GDM1 (cell line): ENCODE data around the gene CCNL2.
"Not testable (repeated sequence)": the region's sequence is repeated elsewhere in the genome, so short reads cannot be mapped to it uniquely, and the experiment has no call there.

Experiments
- DNase-seq: peaks from one replicate; lab custom pipeline; 2025; lab: John Stamatoyannopoulos, UW

CCNL2 gene

DNA sequence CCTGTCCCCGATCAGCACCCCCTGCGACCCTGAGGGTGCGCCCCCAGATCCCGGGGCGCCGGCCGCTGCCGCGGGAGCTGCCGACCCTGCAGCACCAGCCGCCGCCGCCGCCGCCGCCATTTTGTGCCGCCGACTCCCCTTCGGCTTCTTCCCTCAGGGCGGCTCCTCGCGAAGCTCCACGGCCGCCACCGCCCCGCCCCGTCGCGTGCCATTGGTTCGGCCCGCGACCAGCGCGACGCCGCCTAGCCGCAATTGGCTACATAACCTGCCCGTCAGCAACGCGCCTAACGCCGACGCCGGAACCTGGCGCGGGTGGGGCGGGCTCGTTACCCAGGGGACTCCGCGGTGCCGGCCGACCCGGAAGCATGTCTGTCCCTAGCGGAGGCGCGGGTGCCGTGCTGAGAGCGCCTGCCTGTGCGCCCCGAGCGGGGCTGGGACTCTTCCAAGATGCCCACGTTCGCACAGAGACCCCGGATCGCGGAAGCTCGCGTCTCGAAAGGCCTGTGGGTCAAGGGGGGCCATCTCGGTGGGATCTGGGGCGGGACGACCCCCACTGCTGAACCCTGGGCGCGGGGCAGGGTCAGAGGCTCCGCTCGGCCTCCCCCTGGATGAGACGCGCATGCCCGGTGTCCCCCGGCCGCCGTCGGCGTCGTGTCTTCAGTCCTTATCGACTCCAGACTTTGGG is at the start of gene CCNL2:
TSS of gene CCNL2 (minus strand) at position 149 of the 685 bp plus-strand sequence. CDS start at position 120, 29 bp downstream.
- DNase-seq = peak; percentile 99

DNA sequence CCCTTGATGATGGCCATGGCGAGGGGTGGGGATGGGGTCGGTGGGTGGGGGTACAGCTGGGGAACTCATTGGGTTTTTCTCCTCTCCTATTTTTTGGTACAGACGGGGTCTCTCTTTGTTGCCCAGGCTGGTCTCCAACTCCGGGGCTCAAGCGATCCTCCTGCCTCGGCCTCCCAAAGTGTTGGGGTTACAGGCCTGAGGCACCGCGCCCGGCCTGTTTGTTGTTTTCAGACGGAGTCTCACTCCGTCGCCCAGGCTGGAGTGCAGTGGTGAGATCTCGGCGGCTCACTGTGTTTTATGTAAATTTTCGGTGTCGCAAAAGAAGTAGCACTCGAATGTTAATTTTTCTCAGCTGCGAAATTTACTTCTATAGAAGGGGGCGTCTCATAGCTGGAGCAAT is 47.5 kb upstream of the CCNL2 start:
- DNase-seq = not testable (repeated sequence)

DNA sequence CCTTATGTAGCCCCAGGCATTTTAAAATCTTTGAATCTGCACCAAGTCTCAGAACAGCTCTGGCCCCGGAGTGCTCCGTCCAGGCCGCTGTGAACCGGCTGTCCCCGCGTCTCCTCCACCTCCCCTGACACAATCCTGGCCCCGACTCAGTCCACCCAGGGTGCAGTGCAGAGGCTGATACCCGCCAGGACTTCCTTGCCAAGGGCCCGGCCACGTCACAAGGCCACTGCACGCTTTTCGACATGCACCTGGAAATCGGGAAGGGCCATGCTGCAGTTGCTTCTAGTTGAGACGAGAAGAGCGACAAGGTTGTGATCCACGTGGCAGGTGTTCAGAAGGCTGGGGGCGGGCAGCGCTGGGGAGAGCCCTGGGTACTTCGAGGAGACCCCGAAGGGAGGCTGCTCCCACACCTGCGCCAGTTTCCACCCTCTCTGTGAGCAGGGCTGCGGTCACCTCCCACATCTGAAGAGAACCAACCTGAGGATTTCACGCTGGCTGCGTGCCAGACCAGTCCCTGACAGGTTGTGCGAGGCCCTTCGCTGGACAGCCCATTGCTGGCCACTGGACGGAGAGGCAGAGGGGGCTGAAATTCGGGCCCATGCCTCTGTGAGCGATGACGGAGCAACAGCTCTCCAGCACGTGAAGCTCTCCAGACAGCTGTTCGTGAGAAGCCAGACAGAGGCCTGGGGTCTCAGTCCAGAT is 43.1 kb upstream of the CCNL2 start:
- no peak for DNase-seq

DNA sequence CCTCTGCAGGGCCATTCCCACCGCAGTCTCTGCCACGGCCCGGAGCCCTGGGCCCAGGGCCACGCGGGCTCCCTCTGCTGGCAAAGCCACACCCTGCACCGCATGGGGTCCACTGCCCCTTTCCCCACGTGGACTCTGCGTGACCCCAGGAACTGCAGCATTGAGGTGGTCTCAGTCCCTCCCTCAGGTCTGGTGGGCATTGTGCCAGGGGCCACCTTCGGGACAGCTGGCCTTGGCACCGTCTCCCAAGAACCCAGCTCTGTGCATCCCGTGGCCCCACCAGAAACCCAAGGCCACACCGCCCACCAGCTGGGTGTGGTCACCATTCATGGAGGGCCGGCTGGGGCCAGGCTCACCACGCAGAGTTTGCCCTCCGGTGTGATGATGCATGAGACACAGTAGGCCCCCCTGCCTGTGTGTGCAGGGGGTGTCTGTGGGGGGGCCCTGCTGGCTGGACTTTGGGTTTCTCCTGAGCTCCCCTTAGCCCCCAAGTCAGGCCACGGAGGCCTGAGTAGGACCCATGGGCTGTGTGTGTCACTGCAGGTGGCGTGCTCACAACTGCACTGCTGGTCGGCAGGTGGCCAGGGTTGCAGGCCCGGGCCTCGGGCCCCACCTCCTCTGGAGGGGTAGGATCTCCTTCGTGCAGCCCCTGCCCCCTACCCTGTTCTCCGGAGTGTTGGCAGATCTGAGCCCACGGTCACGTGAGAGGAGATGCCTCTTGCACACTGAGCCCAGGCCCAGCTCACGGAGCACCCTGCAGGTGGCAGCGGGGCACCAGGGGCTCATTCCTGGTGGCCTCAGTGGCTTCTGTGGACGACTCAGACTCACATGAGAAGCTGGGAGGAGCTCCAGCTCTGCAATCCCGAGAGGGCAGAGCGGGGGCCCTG is 42.1 kb upstream of the CCNL2 start:
- DNase-seq = peak; percentile 25

DNA sequence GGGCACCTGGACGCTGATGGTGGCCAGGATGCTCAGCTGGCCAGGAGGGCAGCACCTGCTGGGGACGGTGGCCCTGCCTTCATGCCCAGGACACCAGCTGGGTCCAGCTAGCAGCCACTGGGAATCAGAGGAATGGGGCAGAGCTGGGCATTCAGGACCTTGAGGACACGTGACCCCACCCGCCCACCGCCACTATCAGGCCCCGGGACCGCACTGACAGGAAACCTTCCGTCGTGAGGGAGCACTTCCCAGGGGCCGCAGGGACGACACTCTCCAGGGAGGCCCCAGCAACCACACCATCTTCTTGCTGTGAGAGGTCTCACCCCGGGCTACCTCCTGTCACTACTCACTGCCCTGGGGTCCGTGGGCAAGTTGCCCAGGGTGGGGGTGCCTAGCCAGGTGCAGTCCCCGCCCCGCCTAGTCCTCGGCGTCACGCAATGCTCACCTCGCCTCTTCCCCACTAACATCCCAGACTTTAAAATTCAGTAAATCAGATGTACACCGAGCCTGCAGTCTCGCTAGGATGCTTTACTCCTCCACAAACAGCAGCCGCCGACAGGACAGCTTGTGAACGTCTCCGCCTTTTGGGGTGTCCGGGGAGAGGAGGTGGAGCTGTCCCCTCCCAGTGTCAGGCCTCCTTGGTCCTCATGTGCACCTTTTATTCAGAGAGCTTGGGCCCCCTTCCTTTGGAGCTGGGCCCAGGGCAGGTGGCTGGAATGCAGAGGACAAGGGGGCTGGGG is 41.3 kb upstream of the CCNL2 start:
- no peak for DNase-seq

DNA sequence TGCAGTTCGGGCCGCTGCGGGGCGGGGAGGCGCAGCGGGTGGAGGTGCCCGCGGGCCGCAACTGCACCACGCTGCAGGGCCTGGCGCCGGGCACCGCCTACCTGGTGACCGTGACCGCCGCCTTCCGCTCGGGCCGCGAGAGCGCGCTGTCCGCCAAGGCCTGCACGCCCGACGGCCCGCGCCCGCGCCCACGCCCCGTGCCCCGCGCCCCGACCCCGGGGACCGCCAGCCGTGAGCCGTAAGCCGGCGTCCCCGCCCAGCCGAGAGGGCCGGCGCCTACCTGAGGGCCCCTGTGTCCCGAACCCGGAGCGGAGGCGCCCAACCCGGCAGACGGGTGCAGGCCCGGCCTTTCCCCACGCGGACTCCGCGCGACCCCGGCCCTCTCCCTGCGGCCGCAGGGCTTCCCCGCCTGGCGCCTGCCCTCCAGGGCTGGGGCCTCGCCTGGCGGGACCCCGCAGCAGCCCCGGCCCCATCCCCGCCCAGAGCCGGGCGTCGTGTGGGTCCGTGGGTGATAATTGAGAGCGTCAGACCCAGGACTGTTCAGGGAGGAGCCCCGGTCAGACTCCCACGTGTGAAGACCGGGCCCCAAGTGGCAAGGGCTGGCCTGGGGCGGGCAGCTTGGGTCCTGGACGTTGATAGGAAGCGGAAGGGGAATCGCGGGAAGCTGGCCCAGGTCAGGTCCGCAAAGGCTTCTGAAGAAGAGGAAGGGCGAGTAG is 40.6 kb upstream of the CCNL2 start:
- no peak for DNase-seq

DNA sequence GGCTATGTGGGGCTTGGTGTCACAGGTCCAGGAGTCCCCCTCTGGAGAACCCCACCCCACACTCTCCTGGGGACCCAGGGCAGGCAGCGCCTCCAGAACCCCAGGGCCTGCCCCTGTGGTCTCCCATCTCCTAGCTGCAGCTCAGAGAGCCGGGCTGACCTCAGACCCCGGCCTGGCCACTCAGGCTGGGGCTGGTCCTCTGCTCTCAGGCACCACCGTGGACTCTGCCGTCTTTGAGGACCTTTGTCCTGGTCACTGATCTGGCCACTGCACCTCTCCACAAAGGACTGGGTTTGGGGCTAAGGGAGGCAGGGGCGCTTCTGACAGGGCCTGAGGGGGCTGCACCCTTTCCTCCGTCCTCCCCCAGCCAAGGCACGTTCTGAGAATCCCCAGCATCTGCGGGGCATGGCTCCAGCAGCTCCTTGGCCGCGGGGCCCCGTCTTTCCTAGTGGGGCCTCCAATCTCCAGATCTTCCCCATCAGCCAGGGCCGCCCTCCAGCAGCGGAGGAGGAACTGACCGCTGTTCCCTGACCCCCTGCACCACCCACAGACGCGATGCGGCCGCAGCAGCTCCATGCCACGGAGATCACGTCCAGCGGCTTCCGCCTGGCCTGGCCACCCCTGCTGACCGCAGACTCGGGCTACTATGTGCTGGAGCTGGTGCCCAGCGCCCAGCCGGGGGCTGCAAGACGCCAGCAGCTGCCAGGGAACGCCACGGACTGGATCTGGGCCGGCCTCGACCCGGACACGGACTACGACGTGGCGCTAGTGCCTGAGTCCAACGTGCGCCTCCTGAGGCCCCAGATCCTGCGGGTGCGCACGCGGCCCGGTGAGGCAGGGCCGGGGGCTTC is 39.6 kb upstream of the CCNL2 start:
- no peak for DNase-seq

DNA sequence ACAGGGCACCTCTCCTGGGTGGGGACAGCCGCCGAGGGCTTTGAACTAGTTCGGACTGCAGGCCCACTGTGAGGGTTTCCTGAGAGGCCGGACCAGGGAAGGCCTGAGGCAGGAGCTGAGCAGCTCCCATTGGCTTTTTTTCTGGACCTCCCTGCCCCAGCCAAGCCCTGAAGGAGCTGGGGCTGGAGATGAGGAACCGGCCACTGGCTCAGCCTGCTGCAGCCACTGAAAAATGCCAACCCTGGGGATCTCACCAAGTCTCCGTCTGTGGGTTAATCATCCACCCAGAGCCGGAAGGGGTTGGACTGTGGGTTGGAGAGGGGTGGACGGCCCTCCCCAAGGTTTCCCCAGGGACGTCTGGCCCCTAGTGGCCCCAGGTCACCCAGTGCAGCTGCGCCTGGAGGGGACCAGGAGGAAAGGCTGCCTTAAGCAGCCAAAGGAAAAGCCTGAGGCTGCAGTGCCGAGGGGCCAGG is 38.8 kb upstream of the CCNL2 start:
- DNase-seq = no peak

DNA sequence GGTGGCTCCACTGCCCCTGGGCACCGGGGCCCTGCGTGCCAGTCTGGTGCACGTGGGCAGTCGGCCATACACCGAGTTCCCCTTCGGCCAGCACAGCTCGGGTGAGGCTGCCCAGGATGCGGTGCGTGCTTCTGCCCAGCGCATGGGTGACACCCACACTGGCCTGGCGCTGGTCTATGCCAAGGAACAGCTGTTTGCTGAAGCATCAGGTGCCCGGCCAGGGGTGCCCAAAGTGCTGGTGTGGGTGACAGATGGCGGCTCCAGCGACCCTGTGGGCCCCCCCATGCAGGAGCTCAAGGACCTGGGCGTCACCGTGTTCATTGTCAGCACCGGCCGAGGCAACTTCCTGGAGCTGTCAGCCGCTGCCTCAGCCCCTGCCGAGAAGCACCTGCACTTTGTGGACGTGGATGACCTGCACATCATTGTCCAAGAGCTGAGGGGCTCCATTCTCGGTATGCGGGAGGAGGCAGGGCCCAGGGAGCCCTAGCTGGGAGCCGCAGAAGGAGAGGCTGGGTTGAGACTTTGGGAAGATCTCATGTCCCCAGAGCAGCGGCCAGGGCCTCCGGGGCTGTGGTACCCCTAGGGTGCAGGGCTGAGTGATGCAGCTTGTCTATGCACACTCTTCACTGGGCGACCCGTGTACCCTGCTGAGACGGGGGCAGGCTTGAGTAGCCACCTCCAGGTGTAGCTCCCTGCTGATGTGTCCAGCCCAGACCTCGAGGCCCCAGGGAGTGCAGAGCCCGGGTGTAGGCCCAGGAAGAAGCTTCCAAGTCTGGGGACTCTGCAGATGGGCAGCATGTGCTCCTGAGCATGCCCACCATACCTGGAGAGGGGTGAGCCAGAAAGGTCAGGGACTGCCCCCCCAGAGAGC is 38.1 kb upstream of the CCNL2 start:
- DNase-seq = no peak

DNA sequence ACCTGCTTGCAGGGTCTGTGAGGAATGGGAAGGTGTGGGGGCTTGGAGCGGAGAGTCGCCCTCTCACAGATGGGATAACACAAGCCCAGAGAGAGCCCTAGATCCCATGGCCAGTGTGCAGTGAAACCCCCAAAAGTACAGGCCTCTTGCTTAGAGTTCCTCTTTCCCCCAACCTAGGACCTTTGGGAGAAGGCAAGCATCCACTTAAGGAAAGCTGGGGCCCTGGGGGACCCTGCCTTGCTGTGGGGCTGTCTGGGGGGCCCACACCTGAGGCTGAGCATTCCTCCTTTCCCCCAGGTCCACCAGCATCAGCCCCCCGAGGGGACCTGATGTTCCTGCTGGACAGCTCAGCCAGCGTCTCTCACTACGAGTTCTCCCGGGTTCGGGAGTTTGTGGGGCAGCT is 37.5 kb upstream of the CCNL2 start:
- DNase-seq = no peak

DNA sequence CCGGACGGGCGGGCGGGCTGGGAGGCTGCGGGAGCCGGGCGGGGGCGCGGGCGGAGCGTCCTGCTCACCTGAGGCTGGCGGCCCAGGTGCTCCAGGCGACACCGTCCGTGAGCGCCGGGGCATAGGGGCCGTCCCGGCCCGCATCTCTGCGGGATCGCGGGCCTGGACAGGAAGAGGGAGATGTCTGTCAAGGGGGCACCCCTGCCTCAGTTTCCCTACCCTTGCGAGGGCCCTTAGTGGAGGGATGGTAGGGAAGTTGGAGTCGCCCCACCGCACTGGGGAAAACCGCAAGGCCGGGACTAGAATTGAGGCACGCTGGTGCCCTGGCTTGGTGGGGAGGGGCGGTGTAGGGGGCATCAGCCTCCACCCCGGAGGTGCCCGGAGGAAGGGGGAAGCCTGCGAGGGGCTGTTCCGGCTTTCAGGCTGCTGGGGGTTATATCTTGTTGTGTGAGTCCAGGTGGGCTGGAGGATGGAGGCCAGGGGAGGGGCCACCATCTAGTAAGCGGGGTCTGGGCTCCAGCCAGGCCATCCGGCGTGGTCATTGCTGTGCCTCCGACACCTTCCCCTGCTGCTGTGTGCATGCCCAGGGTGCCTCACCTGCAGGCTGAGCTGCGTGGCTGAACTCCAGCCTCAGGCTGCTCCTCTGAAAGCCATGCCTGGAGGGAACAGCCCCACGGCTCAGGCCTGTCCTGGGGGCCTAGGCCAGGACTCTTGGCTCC is 36.9 kb upstream of the CCNL2 start:
- DNase-seq = no peak

DNA sequence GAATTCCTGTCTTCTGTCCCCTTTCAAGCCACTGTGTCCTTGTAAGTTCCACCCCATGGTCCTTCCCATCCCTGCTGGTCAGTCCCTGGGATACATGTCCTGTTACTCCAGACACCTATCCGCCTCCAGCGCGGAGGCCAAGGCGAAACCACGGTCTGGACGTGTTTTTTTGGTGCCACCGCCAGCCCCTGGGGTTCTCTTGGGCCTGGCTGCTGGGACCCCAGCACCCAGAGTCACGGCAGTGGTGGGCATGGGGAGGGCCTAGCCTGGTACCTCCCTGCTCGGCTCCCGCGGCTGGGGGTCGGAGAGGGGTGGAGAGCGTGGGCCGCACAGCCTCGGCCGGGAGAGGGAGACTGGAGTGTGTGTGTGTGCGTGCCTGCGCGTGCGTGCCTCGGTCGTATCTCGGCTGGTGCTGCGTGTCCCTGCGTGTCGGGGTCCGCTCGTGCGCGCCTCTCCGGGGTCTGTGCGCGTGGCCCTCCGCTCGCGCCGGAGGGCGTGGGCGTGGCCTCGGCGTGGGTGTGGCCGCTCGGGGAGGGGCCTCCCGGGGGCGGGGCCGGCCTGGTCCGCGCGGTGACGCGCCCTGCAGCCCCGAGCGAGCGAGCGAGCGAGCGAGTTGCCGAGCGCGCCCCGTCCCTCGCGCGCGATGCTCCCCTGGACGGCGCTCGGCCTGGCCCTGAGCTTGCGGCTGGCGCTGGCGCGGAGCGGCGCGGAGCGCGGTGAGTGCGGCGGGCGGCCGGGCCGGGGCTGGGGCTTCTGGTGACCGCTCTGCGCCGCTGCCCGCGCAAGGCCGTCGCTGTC is 36.2 kb upstream of the CCNL2 start, which contains the start of gene VWA1:
TSS of gene VWA1 (plus strand) at position 585 of the 798 bp plus-strand sequence. CDS start at position 644, 59 bp downstream.
- peak; percentile 78 for DNase-seq

DNA sequence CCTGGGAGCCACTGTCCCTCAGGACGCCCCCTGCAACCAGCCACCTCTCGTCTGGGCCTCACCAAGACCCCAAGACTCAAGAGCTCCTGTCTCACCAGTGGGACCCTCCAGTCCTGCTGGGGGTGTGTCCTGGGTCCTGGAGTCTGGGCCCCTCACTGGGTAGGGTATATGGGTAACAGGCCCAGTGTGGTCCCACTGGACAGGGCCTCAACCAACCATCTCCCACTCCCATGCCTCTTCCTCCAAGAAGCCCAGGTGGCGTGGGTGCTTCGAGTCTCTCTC is 35.6 kb upstream of the CCNL2 start:
- no peak for DNase-seq

DNA sequence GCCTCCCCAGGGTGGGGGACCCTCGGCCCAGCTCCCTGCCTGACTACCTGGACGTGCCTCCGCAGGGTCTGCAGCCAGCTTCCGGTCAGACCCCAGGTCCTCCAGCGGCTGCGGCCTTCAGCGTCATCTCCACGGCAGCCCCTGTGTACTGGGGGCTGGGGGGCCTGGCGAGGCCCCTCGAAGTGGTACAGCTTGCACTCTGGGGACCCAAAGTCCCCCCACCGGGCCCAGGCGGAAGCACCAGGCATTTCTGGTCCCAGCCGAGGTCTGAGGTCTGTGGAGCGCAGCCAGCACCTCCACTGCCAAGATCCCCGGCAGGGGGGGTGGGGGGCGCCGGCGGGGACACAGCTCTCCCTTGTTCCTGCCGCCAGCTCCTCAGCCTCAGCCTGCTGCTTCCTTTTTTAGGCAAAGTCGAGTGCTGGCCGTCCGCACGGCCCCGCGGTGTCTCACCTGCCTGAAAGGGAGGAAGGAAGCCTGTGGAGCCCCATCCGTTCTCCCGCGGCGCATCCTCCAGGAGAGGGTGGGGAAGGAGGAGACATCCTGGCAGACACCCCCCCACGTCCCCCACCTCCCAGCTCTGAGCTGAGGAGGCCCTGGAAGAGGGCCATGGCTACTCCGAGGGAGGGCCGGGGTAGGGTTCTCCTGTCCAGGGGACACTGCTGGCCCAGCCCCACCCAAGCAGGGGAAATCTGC is 35.1 kb upstream of the CCNL2 start:
- DNase-seq = peak; percentile 78

DNA sequence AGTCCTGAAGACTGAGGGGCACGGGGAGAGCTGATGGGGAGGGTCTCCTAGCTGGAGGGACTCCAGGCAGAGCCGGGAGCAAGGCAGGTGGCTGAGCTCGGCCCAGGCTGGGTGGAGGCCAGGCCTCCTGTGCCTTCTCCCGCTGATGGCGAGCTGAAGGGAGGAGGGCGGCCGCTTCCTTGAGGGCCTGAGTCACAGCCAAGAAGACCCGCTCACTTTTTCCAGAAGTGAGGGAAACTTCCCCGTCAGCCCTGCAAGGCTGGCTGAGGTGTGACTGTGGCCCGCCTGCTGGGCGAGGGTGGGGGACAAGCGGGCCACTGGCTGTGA is 34.6 kb upstream of the CCNL2 start:
- DNase-seq = no peak

DNA sequence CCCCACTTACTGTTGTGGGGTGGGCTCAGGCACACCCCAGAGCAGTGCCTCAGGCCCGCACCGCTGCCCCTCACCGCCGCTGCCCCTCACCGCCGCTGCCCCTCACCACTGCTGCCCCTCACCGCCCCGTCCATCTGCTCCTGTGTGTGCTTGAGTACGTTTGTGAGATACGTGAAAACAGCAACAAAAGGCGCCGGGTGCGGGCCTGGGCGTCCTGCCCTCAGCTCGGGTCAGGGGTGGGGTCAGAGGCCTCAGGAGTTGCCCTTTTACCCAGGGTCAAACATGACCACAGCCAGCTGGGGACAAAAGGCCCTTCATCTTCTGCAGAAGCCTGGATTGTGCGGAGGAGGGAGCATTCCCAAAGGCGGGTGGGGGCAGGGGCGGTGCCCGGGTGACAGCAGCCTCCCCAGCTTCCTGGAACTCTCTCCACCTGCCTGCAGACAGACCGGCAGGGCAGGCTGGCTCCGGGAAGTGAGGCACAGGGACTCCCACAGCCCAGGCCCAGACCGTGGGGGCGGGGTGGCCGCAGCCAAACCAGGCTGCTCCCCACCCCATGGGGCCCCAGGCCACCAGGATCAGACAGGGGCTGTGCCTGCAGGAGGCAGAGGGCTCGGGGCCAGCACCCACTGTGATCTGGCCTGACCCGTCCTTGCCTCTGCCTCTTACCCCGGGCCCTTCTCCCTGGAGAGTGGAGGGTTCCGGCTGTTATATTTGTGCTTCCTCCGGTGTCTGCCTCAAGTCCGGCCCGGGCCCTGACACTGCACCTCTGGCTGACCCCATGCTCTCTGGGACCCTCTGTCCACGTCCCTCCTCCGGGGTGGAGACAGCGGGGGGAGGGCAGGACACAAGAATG is 34.0 kb upstream of the CCNL2 start:
- DNase-seq = no peak
